Omental fat pad (tissue), 4 donors: ENCODE data around the gene TGDS. TPM values are rescaled to one million over a fixed set of nuclear protein-coding genes. Genes with fewer than 3 reads are reported as not detected.
"Not testable (repeated sequence)": the region's sequence is repeated elsewhere in the genome, so short reads cannot be mapped to it uniquely, and the experiment has no call there.

Experiments
- ATAC-seq: fragments of 150-250 bp; one replicate; pipeline ENCODE4 v1.9.1; 2016; ENCODE audit warnings: mild to moderate bottlenecking, moderate library complexity; ENCODE audit not compliant: low FRiP score
- DNase-seq: peaks from one replicate; pipeline ENCODE4 v3.0.0-alpha.2; 2019; ENCODE audit warnings: low spot score
- total RNA-seq, 4 donors: library from RNA; depleted of rRNA; stranded (reverse); fragments of >200 nt; gene quantifications; one replicate each; pipeline ENCODE4 v1.1.0, GENCODE V29; 2016
- TF ChIP-seq, protein P1 (sequence below), 3 donors: fragments of 450-650 bp; IDR thresholded peaks; one replicate each; pipeline ENCODE4 v1.5.1; 2016 to 2017; ENCODE audit warnings: antibody characterized with exemption in 3 of 3, mild to moderate bottlenecking in 3 of 3, moderate library complexity in 2 of 3

The TGDS gene
- total RNA-seq, 4 donors from 2014 or later: 10.7 to 21.3 (median 13.7) TPM

DNA sequence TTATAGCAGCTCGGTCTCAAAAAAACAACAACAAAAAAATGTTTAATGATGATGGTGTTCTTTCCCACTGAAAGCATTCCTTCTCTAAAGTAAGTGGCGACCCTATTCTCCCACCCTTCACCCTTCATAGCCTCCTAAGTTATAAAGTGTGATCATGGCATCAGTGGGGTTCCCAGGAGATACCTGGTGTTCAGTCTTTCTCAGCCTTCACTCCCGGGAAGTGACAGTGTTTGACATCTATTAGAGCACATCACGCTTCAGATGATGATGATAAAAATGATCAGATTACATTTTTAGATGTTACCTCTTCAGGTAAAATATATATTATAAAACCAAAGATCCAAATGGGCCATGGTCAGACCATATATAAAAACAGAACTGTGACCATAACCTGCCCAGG lies 51.0 kb downstream of the TGDS start:
- no peak for DNase-seq
- no peak for ATAC-seq
- TF ChIP-seq, protein P1, sequence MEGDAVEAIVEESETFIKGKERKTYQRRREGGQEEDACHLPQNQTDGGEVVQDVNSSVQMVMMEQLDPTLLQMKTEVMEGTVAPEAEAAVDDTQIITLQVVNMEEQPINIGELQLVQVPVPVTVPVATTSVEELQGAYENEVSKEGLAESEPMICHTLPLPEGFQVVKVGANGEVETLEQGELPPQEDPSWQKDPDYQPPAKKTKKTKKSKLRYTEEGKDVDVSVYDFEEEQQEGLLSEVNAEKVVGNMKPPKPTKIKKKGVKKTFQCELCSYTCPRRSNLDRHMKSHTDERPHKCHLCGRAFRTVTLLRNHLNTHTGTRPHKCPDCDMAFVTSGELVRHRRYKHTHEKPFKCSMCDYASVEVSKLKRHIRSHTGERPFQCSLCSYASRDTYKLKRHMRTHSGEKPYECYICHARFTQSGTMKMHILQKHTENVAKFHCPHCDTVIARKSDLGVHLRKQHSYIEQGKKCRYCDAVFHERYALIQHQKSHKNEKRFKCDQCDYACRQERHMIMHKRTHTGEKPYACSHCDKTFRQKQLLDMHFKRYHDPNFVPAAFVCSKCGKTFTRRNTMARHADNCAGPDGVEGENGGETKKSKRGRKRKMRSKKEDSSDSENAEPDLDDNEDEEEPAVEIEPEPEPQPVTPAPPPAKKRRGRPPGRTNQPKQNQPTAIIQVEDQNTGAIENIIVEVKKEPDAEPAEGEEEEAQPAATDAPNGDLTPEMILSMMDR (IDR thresholded peaks at IDR 0.05): no peak

DNA sequence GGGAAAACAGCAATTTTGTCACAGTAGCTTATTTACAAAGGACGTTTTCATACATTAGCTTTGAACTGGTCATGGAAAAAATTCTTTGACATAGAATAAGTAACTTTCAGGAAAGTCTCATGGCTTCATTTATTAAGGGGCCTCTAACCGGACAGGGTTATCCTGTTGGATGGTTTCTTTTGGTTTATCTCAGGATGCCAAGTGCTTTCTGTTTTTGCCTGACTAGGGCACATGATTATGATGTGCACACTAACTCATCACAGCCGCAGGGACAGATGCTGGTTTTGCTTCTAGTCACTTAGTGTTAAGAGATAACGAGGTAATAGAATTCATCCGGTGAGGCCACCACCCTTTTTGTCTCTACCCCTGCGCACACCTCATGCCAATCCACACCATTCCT lies 53.0 kb downstream of the TGDS start:
- DNase-seq (no peak), ATAC-seq (no peak)
- TF ChIP-seq, protein P1 (IDR thresholded peaks at IDR 0.05): no peak

DNA sequence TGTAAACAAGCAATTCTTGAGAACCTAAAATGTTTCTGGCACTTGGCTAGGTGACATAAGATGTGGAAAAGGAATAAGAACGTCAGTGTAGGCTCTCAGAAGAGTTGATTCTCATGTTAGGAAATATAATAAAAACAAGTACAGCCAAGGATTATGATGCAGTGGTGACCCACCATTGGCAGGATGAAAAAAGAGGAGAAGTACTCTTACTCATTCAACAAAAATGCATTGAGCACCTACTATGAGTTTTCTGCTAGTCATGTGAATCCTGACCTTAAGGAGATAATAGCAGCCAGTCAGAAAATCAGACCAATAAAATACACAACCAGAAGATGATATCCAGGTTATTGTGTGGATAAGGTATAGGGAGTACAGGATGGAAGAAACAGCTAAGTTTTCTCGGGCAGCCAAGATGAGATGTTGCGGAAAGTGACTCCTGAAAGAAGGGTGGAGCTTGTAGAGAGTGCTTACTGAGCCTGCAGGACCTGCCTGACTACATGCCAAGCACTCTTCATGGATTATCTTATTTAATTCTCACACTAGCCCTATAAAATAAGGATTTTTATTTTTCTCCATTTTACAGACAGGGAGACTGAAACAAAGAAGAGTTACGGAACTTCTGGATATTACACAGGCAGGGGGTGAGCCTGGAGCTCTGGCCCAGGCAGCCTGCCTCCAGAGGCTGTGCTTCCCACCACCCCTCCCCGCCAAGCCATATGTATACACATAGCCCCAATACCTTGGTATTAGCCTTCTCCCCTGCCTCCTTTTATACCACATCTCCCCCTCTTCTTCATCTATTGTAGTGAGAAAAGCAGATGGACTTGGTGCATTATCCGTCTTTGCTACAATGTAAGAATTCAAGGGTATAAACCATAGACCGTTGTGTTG lies 58.0 kb downstream of the TGDS start:
- TF ChIP-seq, protein P1 (IDR thresholded peaks at IDR 0.05): no peak
- ATAC-seq (no peak), DNase-seq (no peak)

DNA sequence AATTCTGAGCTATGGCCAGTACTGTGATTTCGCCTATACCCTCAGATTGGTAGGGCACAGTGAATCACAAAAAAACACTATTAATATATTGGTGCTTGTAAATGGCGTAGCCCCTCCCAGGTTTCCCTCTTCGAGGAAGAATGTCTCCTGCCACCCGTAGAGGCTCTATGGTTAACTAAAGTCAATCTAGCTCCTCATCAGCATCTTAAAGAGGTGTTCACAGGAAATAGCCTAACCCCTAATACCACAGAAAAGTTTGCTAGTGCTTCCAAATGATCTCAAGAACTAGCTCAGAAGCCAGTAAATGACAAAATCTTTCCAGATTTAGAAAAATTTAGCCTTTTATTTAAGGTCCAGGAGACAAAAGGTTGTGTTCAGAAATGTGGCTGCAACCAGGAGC lies 60.2 kb downstream of the TGDS start:
- TF ChIP-seq, protein P1 (IDR thresholded peaks at IDR 0.05): no peak
- no peak for DNase-seq
- no peak for ATAC-seq

DNA sequence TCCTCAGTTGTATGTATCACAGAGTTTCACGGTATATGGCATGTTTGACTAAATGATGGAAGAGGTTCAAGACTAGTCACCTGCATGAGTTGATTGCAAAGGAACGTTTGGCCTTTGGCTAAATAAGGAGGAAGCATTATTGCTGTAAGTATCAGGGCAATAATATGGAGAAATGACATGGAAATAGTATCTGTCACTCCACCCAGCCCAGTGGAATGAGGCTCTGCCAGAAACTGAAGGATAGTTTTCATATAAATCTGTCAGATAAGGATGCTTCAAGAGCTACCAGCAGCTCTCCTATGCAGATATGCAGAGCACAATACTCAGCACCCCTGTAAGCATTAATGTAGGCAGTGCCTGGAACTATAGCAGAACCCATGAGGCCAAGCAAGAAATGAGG lies 60.7 kb downstream of the TGDS start:
- no peak for ATAC-seq
- TF ChIP-seq, protein P1 (IDR thresholded peaks at IDR 0.05): no peak
- no peak for DNase-seq

DNA sequence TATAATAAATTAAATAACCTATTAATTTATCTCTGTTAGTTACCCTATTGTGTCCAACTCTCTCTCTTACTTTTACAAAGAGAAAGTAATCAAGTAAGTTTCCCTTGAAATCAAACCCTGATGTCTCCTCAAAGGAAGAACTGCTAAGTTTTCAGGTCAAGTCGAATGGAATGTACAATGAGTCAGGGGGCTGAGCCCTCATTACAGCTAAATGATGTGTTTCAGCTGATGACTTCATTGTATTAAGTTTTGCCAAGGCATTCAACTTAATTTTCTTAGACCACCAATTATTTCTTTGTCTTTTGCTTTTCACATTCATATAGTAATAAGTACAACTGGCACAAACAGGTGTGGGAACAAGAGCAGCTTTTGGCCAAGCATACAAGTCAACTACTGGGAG lies 61.8 kb downstream of the TGDS start:
- DNase-seq (no peak), ATAC-seq (no peak)
- TF ChIP-seq, protein P1 (IDR thresholded peaks at IDR 0.05): no peak

DNA sequence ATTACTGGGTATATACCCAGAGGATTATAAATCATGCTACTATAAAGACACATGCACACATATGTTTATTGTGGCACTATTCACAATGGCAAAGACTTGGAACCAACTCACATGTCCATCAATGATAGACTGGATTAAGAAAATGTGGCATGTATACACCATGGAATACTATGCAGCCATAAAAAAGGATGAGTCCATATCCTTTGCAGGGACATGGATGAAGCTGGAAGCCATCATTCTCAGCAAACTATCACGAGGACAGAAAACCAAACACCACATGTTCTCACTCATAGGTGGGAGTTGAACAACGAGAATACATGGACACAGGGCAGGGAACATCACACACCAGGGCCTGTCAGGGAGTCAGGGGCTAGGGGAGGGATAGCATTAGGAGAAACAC lies 63.7 kb downstream of the TGDS start:
- ATAC-seq, DNase-seq: not testable (repeated sequence)

DNA sequence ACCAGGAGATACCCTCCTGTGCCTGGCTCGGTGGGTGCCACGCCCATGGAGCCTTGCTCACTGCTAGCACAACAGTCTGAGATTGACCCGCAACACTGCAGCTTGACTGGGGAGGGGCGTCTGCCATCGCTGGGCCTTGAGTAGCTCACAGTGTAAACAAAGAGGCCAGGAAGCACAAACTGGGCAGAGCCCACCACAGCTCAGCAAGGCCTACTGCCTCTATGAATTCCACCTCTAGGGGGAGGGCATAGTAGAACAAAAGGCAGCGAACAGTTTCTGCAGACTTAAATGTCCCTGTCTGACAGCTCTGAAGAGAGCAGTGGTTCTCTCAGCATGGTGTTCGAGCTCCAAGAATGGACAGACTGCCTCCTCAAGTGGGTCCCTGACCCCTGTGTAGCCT lies 69.0 kb downstream of the TGDS start:
- ATAC-seq: not testable (repeated sequence)

More for the DNA sequence above, 69.0 kb downstream of the TGDS start:
- not testable (repeated sequence) for DNase-seq
